AG04450 (cell line): Measurements from ENCODE around the gene TRAF3. TPM values are rescaled to one million over a fixed set of nuclear protein-coding genes. Genes with fewer than 3 reads are reported as not detected.

Experiments
- CTCF ChIA-PET: fragments of 300-600, 350-600 bp; formaldehyde crosslinking; extraction: SDS; loops from one replicate; lab custom pipeline; 2022; ENCODE audit warnings: antibody characterized with exemption, inconsistent platforms; lab: Charles Lee
- POLR2A ChIA-PET: fragments of 350-600 bp; formaldehyde crosslinking; extraction: SDS; loops from one replicate; lab custom pipeline; 2021; ENCODE audit warnings: antibody characterized with exemption, inconsistent platforms; lab: Yijun Ruan, JAX
- DNase-seq: peaks from one replicate; pipeline ENCODE4 v3.0.0-alpha.2; 2011; ENCODE audit warnings: low read depth, low spot score
- H3K27ac ChIP-seq: one replicate; pipeline ENCODE4 v1.5.1; 2012; ENCODE audit warnings: low read depth, low read length, control low read depth
- H3K27me3 ChIP-seq: one replicate; pipeline ENCODE4 v1.6.0; 2012; ENCODE audit warnings: low read length; ENCODE audit not compliant: control insufficient read depth, insufficient read depth
- H3K4me3 ChIP-seq: 2 replicates; pipeline ENCODE4 v1.5.1; 2011; ENCODE audit warnings: mild to moderate bottlenecking, low read depth, low read length, control low read depth
- H3K9me3 ChIP-seq: 2 replicates; pipeline ENCODE4 v1.5.1; 2012; ENCODE audit warnings: low read length; ENCODE audit not compliant: control insufficient read depth, insufficient read depth
- CTCF ChIP-seq: IDR thresholded peaks from 2 replicates; pipeline ENCODE4 v1.5.1; 2011; ENCODE audit warnings: low read depth, low read length, control low read depth, inconsistent platforms
- polyA plus RNA-seq: library from polyadenylated mRNA; depleted of rRNA; stranded (reverse); fragments of >200 nt; gene quantifications from 2 replicates; pipeline ENCODE4 v1.2.3, GENCODE V29; 2011

The TRAF3 gene
- polyA plus RNA-seq, 1 experiment = 24.9 TPM

DNA sequence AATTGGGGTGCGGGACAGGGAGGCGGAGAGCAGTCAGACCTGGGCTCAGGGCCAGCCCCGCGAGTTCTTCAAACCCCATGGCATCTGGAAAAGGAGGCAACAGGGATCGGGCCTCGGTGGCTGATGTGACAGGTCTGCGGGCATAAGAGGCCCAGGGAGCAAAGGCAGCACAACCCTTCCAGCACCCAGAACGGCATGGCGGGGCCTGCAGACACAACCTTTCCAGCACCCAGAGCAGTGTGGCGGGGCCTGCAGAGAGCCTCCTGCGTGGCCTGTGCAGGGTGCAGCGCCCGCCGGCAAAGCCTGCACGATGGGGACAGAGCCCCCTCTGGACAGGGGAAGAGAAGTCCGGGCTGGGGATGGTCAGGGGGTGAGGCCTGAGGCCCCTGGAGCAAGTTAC, 26.2 kb upstream of the TRAF3 start:
- ChIA-PET CTCF (no interaction called here), POLR2A (no interaction called here)
- DNase-seq = no peak
- no peak overlapping the region for H3K27ac ChIP-seq
- H3K4me3 ChIP-seq = no peak overlapping the region
- no peaks in the 10 kb centered on the region for H3K27me3 ChIP-seq
- TF ChIP-seq CTCF = no peak
- no peaks in the 10 kb centered on the region; the same call in 1 of the 2 replicates for H3K9me3 ChIP-seq

GRCh38 chr14:102752239-102752847, 24.9 kb upstream of the TRAF3 start:
- Histone ChIP-seq H3K27me3 (no peaks in the 10 kb centered on the region), H3K27ac (no peak overlapping the region), H3K9me3 (no peaks in the 10 kb centered on the region; the same call in 1 of the 2 replicates), H3K4me3 (no peak overlapping the region)
- TF ChIP-seq CTCF = no peak
- DNase-seq = no peak
- ChIA-PET POLR2A (no interaction called here), CTCF (no interaction called here)

DNA sequence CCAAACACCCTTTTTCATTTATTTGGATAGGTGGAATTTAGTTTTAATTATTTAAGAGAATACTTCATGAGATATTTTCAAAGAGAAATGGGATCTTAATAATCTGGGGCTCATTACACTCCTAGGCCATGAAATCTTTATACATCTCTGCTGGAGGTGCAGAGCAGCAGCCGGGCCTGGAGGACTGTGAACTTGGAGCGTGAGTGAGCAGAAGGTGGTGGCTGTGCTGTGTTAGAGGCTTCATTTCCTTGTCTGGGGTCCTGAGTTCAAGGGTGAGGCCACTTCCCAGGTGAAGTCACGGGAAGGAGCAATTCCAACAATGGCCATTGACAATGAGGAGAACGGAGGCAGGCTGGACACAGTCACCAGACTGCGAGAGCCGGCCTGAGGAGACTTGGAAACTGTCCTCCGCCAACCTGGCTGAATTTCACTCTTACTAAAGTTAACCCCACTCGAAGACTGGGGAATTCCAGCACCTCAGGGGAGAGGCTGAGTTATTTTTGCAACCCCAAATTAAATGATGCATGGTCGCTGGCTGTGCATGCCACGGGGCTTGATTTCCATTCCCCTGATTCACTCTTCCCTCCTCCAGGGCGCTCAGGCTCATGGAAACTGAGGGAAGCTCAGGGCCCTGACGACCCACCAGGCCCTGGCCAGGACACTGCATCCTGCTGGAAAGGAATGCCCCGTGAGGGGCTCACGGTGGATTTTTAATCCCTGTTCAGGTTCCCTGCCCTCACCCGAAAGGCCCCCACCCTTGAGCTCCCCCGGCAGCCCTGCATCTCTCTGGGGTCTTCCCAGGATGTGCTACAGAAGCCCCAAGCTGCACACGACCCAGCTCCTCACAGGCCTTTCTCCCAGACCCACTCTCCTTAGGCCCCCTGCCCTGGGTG, 22.6 kb upstream of the TRAF3 start:
- H3K9me3 ChIP-seq = no peaks in the 10 kb centered on the region; the same call in 1 of the 2 replicates
- no peak for DNase-seq
- H3K4me3 ChIP-seq = no peak overlapping the region
- ChIA-PET POLR2A (no interaction called here), CTCF (no interaction called here)
- no peak overlapping the region for H3K27ac ChIP-seq
- H3K27me3 ChIP-seq = no peaks in the 10 kb centered on the region
- TF ChIP-seq CTCF = no peak

DNA sequence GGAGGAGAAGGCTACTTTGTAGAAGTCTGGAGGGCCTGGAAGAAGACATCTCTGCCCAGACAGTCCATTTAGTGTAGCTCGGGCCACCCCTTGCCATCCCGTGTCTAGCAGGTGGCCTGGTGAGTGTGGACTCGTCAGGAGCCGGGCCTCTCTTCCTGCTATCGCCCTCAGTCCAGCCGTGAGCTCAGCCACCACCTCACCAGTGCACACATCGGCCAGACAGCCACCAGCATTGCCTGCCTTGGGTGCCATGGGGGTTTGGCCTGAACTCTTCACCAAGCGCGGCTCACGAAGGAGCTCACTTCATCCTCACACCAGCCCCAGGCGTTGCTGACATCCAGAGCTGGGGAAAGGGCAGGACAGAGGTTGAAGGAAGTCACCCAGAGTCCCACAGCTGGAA, 19.6 kb upstream of the TRAF3 start:
- Histone ChIP-seq H3K4me3 (no peak overlapping the region), H3K9me3 (no peaks in the 10 kb centered on the region; the same call in 1 of the 2 replicates), H3K27me3 (peaks cover 9% of the 10 kb centered on the region), H3K27ac (no peak overlapping the region)
- no peak for DNase-seq
- TF ChIP-seq CTCF = no peak
- ChIA-PET POLR2A (no interaction called here), CTCF (no interaction called here)

- Histone ChIP-seq H3K27ac (no peak overlapping the region), H3K9me3 (no peaks in the 10 kb centered on the region; the same call in 1 of the 2 replicates), H3K4me3 (no peak overlapping the region), H3K27me3 (peaks cover 9% of the 10 kb centered on the region)
- POLR2A ChIA-PET = no interaction called here
- CTCF ChIA-PET = no interaction called here
- TF ChIP-seq CTCF = no peak
- DNase-seq = no peak
Observed at GRCh38 chr14:102758087-102758486, 19.2 kb upstream of the TRAF3 start.
